ENCODE measurements around the gene CPLX1. TPM values are rescaled to one million over a fixed set of nuclear protein-coding genes. Genes with fewer than 3 reads are reported as not detected.

CPLX1 gene
- polyA plus RNA-seq, 3 donors = not detected

DNA sequence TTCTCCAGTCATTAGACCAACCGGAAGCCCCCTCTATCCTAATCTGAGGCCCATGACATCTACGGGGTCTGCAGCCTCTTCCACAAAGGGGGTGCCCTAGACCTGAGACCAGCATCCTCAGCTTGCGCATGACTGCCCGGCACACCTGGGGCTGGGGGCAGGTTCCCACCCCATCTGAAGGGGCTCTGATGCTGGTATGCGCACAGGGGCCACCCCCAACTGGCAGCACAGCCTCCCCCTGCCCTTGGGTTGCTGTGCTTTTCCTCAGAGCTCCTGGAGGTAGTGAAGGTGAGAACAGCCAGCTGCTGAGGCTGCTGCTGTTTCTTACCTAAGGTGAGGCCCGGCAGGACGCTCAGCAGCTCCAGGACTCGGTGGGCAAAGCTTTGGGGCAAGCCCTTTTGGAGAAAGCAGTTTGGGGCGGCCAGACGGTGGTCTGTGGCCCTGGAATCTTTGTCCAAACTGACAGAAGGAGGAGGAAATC lies 18.9 kb upstream of the CPLX1 start:
- Histone ChIP-seq H3K4me1 (ENCODE audit: control insufficient read depth in 1 of 2, insufficient read depth in 2 of 2, low read length in 2 of 2) (no peaks in the 10 kb centered on the region), H3K79me2 (ENCODE audit: insufficient read depth, low read length) (no peaks in the 10 kb centered on the region), H3K4me3 (replicated peaks in 1 of 3; ENCODE audit: low read depth in 2 of 3, low read length in 3 of 3) (no peak overlapping the region), H4K20me1 (ENCODE audit: insufficient read depth, low read length) (no peaks in the 10 kb centered on the region), H3K4me2 (replicated peaks; ENCODE audit: extremely low read depth, low read length, poor library complexity, severe bottlenecking) (no peak overlapping the region), H3K27me3 (ENCODE audit: control insufficient read depth in 2 of 2, insufficient read depth in 2 of 2, low read length in 2 of 2) (no peaks in the 10 kb centered on the region), H3K27ac (ENCODE audit: low read depth in 1 of 2, low read length in 2 of 2) (no peak overlapping the region), H3K9me3 (replicated peaks in 1 of 2; ENCODE audit: control insufficient read depth in 1 of 2, insufficient read depth in 1 of 2, low read length in 2 of 2) (peaks cover 52 to 72% of the 10 kb centered on the region in 2 donors), H3K36me3 (replicated peaks in 1 of 2; ENCODE audit: control insufficient read depth in 1 of 2, insufficient read depth in 2 of 2, low read length in 2 of 2) (peaks cover 7 to 28% of the 10 kb centered on the region in 2 donors), H3K9ac (ENCODE audit: insufficient read depth, low read length, poor library complexity, severe bottlenecking) (no peak overlapping the region), H2AFZ (ENCODE audit: insufficient read depth, low read depth, low read length, poor library complexity, severe bottlenecking) (no peak overlapping the region)
- H3K27ac Mint-ChIP-seq = no peak overlapping the region
- TF ChIP-seq, protein P1, sequence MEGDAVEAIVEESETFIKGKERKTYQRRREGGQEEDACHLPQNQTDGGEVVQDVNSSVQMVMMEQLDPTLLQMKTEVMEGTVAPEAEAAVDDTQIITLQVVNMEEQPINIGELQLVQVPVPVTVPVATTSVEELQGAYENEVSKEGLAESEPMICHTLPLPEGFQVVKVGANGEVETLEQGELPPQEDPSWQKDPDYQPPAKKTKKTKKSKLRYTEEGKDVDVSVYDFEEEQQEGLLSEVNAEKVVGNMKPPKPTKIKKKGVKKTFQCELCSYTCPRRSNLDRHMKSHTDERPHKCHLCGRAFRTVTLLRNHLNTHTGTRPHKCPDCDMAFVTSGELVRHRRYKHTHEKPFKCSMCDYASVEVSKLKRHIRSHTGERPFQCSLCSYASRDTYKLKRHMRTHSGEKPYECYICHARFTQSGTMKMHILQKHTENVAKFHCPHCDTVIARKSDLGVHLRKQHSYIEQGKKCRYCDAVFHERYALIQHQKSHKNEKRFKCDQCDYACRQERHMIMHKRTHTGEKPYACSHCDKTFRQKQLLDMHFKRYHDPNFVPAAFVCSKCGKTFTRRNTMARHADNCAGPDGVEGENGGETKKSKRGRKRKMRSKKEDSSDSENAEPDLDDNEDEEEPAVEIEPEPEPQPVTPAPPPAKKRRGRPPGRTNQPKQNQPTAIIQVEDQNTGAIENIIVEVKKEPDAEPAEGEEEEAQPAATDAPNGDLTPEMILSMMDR (IDR thresholded peaks at IDR 0.05) = no peak
- H3K27me3 Mint-ChIP-seq (ENCODE audit: low read depth in 3 of 3) = peaks cover 0 to 2% (median 0%) of the 10 kb centered on the region in 3 donors
- H3K9me3 Mint-ChIP-seq = peaks cover 51 to 73% (median 65%) of the 10 kb centered on the region in 7 donors
- no peak overlapping the region for H3K4me3 Mint-ChIP-seq
- no peaks in the 10 kb centered on the region for H3K4me1 Mint-ChIP-seq
- intact Hi-C loops (cut with micrococcal nuclease) = no loop called here
- H3K36me3 Mint-ChIP-seq = peaks cover 26 to 43% of the 10 kb centered on the region in 2 donors
- DNase-seq = no peak
- 95% methylated on average over 9 of the region's 10 CpGs for WGBS (ENCODE audit: insufficient coverage)

DNA sequence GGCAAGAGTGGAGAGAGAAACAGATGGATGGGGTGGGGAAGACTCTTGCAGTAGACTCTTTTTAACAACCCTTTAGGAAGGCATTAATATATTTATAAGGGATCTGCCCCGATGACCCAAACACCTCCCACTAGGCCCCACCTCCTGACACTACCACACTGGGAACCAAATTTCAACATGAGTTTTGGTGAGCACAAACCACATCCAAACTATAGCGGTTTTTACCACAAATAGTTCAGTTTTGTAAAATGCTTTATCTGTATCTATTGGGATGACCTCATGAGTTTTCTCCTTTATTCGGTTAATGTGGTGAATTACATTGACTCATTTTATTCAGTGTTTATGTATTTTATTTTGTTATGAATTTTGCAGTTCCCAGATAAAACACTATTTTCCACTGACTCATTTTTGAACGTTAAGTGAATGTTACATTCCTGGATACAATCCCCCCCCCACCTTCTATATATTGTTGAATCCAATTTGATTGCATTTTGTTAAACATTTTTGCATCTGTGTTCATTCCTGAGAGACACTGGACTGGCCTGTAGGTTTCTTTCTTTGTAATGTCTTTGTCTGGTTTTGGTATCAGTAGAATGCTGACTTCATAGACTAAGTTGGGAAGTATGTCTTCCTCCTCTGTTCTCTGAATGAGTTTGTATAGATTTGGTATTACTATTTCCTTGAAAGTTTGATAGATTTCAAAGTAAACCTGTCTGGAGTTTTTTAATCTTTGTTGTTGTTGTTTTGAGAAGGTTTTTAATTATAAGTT lies 13.9 kb upstream of the CPLX1 start:
- Mint-ChIP-seq H3K9me3 (peaks cover 36 to 73% (median 63%) of the 10 kb centered on the region in 7 donors), H3K27me3 (ENCODE audit: low read depth in 3 of 3) (peaks cover 1 to 8% (median 3%) of the 10 kb centered on the region in 3 donors), H3K4me3 (no peak overlapping the region), H3K36me3 (peaks cover 13 to 18% of the 10 kb centered on the region in 2 donors), H3K4me1 (no peaks in the 10 kb centered on the region), H3K27ac (no peak overlapping the region)
- H4K20me1 ChIP-seq (ENCODE audit: insufficient read depth, low read length) = no peaks in the 10 kb centered on the region
- H2AFZ ChIP-seq (ENCODE audit: insufficient read depth, low read depth, low read length, poor library complexity, severe bottlenecking) = no peak overlapping the region
- TF ChIP-seq, protein P1 (IDR thresholded peaks at IDR 0.05) = no peak
- no peaks in the 10 kb centered on the region for H3K4me1 ChIP-seq (ENCODE audit: control insufficient read depth in 1 of 2, insufficient read depth in 2 of 2, low read length in 2 of 2)
- DNase-seq = no peak
- H3K4me2 ChIP-seq (replicated peaks; ENCODE audit: extremely low read depth, low read length, poor library complexity, severe bottlenecking) = no peak overlapping the region
- no peak overlapping the region for H3K9ac ChIP-seq (ENCODE audit: insufficient read depth, low read length, poor library complexity, severe bottlenecking)
- H3K27ac ChIP-seq (ENCODE audit: low read depth in 1 of 2, low read length in 2 of 2) = no peak overlapping the region
- intact Hi-C loops (cut with micrococcal nuclease) = no loop called here
- no peak overlapping the region for H3K4me3 ChIP-seq (replicated peaks in 1 of 3; ENCODE audit: low read depth in 2 of 3, low read length in 3 of 3)
- H3K79me2 ChIP-seq (ENCODE audit: insufficient read depth, low read length) = no peaks in the 10 kb centered on the region
- H3K27me3 ChIP-seq (ENCODE audit: control insufficient read depth in 2 of 2, insufficient read depth in 2 of 2, low read length in 2 of 2) = no peaks in the 10 kb centered on the region
- peaks cover 0 to 4% of the 10 kb centered on the region in 2 donors for H3K36me3 ChIP-seq (replicated peaks in 1 of 2; ENCODE audit: control insufficient read depth in 1 of 2, insufficient read depth in 2 of 2, low read length in 2 of 2)
- H3K9me3 ChIP-seq (replicated peaks in 1 of 2; ENCODE audit: control insufficient read depth in 1 of 2, insufficient read depth in 1 of 2, low read length in 2 of 2) = peaks cover 40 to 66% of the 10 kb centered on the region in 2 donors
- no CpG with 5 or more reads among the region's 4 CpGs for WGBS (ENCODE audit: insufficient coverage)
